Thyroid gland (tissue), 4 donors: ENCODE data around the gene OR56A3.

Source experiments
- CTCF ChIP-seq, 6 experiments: fragments of 200-600 bp in 3 of 6; fragments of 450-650 bp in 3 of 6; sonication (generic) in 3 of 6; IDR thresholded peaks; one replicate each; pipeline ENCODE4 v1.5.1; 2016 to 2019; ENCODE audit warnings: antibody characterized with exemption in 6 of 6, mild to moderate bottlenecking in 2 of 6, inconsistent platforms in 1 of 6, moderate library complexity in 1 of 6
- POLR2A ChIP-seq, 2 donors: fragments of 450-650 bp; IDR thresholded peaks; one replicate each; pipeline ENCODE4 v1.6.1; 2017; ENCODE audit warnings: antibody characterized with exemption in 2 of 2, mild to moderate bottlenecking in 2 of 2, moderate library complexity in 1 of 2

- TF ChIP-seq CTCF (IDR thresholded peaks at IDR 0.05) (no peak), POLR2A (IDR thresholded peaks at IDR 0.05) (no peak)
Observed at GRCh38 chr11:5966958-5967357, 24.9 kb downstream of the OR56A3 start.
